CD14-positive monocyte (primary cell): Measurements from ENCODE around the gene LILRA5. TPM values are rescaled to one million over a fixed set of nuclear protein-coding genes. Genes with fewer than 3 reads are reported as not detected.
A peak's percentile ranks its signal among the peaks of the same experiment; 100 is the strongest.

ENCODE experiments used
- DNase-seq, 3 donors: peaks; one replicate each; pipeline ENCODE4 v3.0.0-alpha.2; 2011 to 2022
- H2AFZ ChIP-seq: 2 replicates; pipeline ENCODE4 v1.6.0; 2012; ENCODE audit warnings: mild to moderate bottlenecking, low read depth, low read length, inconsistent platforms; ENCODE audit not compliant: insufficient read depth, poor library complexity, severe bottlenecking
- H3K27ac ChIP-seq, 2 donors: 1 replicate in 1 of 2; 2 replicates in 1 of 2; pipeline ENCODE4 v1.5.1; 2012 to 2013; ENCODE audit warnings: low read length in 2 of 2, control low read depth in 1 of 2, inconsistent platforms in 1 of 2, low read depth in 1 of 2, mild to moderate bottlenecking in 1 of 2
- H3K27me3 ChIP-seq, 2 donors: one replicate each; pipeline versions ENCODE4 v1.6.0 to v1.6.1; 2011 to 2013; ENCODE audit warnings: low read length in 2 of 2; ENCODE audit not compliant: control insufficient read depth in 2 of 2, insufficient read depth in 2 of 2
- H3K36me3 ChIP-seq, 2 donors: replicated peaks in 1 of 2; 1 replicate in 1 of 2; 2 replicates in 1 of 2; pipeline versions ENCODE4 v1.5.1 to v1.6.1; 2012 to 2013; ENCODE audit warnings: low read length in 2 of 2, control low read depth in 1 of 2, inconsistent platforms in 1 of 2, mild to moderate bottlenecking in 1 of 2; ENCODE audit not compliant: insufficient read depth in 2 of 2, control insufficient read depth in 1 of 2
- H3K4me1 ChIP-seq, 2 donors: 1 replicate in 1 of 2; 2 replicates in 1 of 2; pipeline versions ENCODE4 v1.5.1 to v1.6.1; 2012 to 2013; ENCODE audit warnings: low read length in 2 of 2, control low read depth in 1 of 2, inconsistent platforms in 1 of 2, mild to moderate bottlenecking in 1 of 2, moderate library complexity in 1 of 2; ENCODE audit not compliant: insufficient read depth in 2 of 2, control insufficient read depth in 1 of 2
- H3K4me2 ChIP-seq: replicated peaks from 2 replicates; pipeline ENCODE3; 2012; ENCODE audit warnings: low read length, moderate library complexity, mild to moderate bottlenecking; ENCODE audit not compliant: poor library complexity, severe bottlenecking; ENCODE audit errors: extremely low read depth
- H3K4me3 ChIP-seq, 3 experiments: fragments of 200-600 bp in 1 of 3; sonication (generic) in 1 of 3; replicated peaks in 1 of 3; 1 replicate in 2 of 3; 2 replicates in 1 of 3; pipeline ENCODE4 v1.5.1; 2011 to 2013; ENCODE audit warnings: low read length in 3 of 3, mild to moderate bottlenecking in 3 of 3, control low read depth in 2 of 3, low read depth in 2 of 3, inconsistent platforms in 1 of 3, moderate library complexity in 1 of 3
- H3K79me2 ChIP-seq: 2 replicates; pipeline ENCODE4 v1.6.0; 2012; ENCODE audit warnings: mild to moderate bottlenecking, control low read depth, inconsistent platforms, low read length, moderate library complexity; ENCODE audit not compliant: insufficient read depth
- H3K9ac ChIP-seq: 2 replicates; pipeline ENCODE4 v1.6.0; 2017; ENCODE audit warnings: low read length, mild to moderate bottlenecking; ENCODE audit not compliant: insufficient read depth, poor library complexity, severe bottlenecking
- H3K9me3 ChIP-seq, 2 donors: replicated peaks in 1 of 2; 1 replicate in 1 of 2; 2 replicates in 1 of 2; pipeline versions ENCODE4 v1.5.1 to v1.6.1; 2012 to 2013; ENCODE audit warnings: low read length in 2 of 2, control low read depth in 1 of 2; ENCODE audit not compliant: control insufficient read depth in 1 of 2, insufficient read depth in 1 of 2
- H4K20me1 ChIP-seq: 2 replicates; pipeline ENCODE4 v1.6.0; 2012; ENCODE audit warnings: mild to moderate bottlenecking, low read length, control low read depth, moderate library complexity; ENCODE audit not compliant: insufficient read depth
- H3K27ac Mint-ChIP-seq, 7 donors: one replicate each; pipeline ENCODE4 v1.8.0; 2020; ENCODE audit warnings: mild to moderate bottlenecking in 7 of 7, mixed read lengths in 7 of 7, moderate library complexity in 6 of 7, inconsistent platforms in 2 of 7
- H3K27me3 Mint-ChIP-seq, 3 donors: one replicate each; pipeline ENCODE4 v1.8.0; 2021 to 2022; ENCODE audit warnings: low read depth in 3 of 3, mild to moderate bottlenecking in 3 of 3, mixed read lengths in 3 of 3, moderate library complexity in 3 of 3, inconsistent platforms in 1 of 3
- H3K36me3 Mint-ChIP-seq, 2 donors: one replicate each; pipeline ENCODE4 v1.8.0; 2020; ENCODE audit warnings: mixed read lengths in 2 of 2, inconsistent platforms in 1 of 2, mild to moderate bottlenecking in 1 of 2
- H3K4me1 Mint-ChIP-seq: one replicate; pipeline ENCODE4 v1.8.0; 2020; ENCODE audit warnings: mild to moderate bottlenecking, mixed read lengths
- H3K4me3 Mint-ChIP-seq, 2 donors: one replicate each; pipeline ENCODE4 v1.8.0; 2020; ENCODE audit warnings: mild to moderate bottlenecking in 2 of 2, mixed read lengths in 2 of 2, moderate library complexity in 1 of 2
- H3K9me3 Mint-ChIP-seq, 7 donors: one replicate each; pipeline ENCODE4 v1.8.0; 2020 to 2022; ENCODE audit warnings: mixed read lengths in 7 of 7, mild to moderate bottlenecking in 6 of 7, moderate library complexity in 6 of 7, inconsistent platforms in 2 of 7
- CTCF ChIP-seq: fragments of 200-600 bp; IDR thresholded peaks from one replicate; pipeline ENCODE4 v1.8.0; 2022; ENCODE audit warnings: antibody characterized with exemption, mild to moderate bottlenecking
- WGBS: methylation state at CpG from one replicate; pipeline ENCODE4 v1.1.5; 2013; ENCODE audit warnings: missing lambda C conversion rate; ENCODE audit not compliant: insufficient coverage; 5-methylcytosine and 5-hydroxymethylcytosine counted together
- intact Hi-C, 2 donors: fragments of 100-400 bp; cut with micrococcal nuclease; formaldehyde crosslinking; loops; one replicate each; pipeline versions ENCODE4 v1.15.0 to v1.15.1; 2023
- polyA plus RNA-seq, 3 donors: library from polyadenylated mRNA; depleted of rRNA in 1 of 3; unstranded in 2 of 3; stranded (reverse) in 1 of 3; fragments of 300-500 nt in 2 of 3; fragments of >200 nt in 1 of 3; fragmentation: Illumina TruSeq in 2 of 3; gene quantifications; 1 replicate in 2 of 3; 2 replicates in 1 of 3; pipeline ENCODE4 v1.2.3, GENCODE V29; 2012 to 2021

Gene LILRA5
- polyA plus RNA-seq, 3 donors = 348 to 580 (median 516) TPM

- H3K27ac ChIP-seq = peak overlapping the region; percentile 88 to 94
- Mint-ChIP-seq H3K4me1 (peaks cover 85% of the 10 kb centered on the region), H3K27ac (peak overlapping the region; percentile 98 to 100 (median 99)), H3K4me3 (peak overlapping the region; percentile 67 to 89), H3K36me3 (peaks cover 24 to 29% of the 10 kb centered on the region in 2 donors), H3K9me3 (no peaks in the 10 kb centered on the region), H3K27me3 (no peaks in the 10 kb centered on the region)
- peak; percentile 82 to 96 (median 92) for DNase-seq
- peak overlapping the region; percentile 65 for H3K9ac ChIP-seq
- peaks cover 24 to 26% of the 10 kb centered on the region in 2 donors for H3K36me3 ChIP-seq
- H3K4me1 ChIP-seq = peaks cover 74 to 99% of the 10 kb centered on the region in 2 donors
- H3K79me2 ChIP-seq = peaks cover 4% of the 10 kb centered on the region
- H4K20me1 ChIP-seq = peaks cover 16% of the 10 kb centered on the region
- 0% methylated on average over 5 of the region's 8 CpGs for WGBS
- peak overlapping the region in 2 of 3 experiments; percentile 32 to 63 for H3K4me3 ChIP-seq
- no peak for TF ChIP-seq CTCF
- no peaks in the 10 kb centered on the region for H3K9me3 ChIP-seq
- intact Hi-C loops = no loop called here
- H2AFZ ChIP-seq = no peak overlapping the region
- H3K27me3 ChIP-seq = no peaks in the 10 kb centered on the region
- H3K4me2 ChIP-seq = peak overlapping the region; percentile 56
Measured at GRCh38 chr19:54271106-54271505, 41.9 kb downstream of the LILRA5 start.

- Histone ChIP-seq H3K9ac (no peak overlapping the region), H3K4me1 (peaks cover 63 to 81% of the 10 kb centered on the region in 2 donors), H3K9me3 (no peaks in the 10 kb centered on the region), H3K4me3 (no peak overlapping the region), H3K36me3 (peaks cover 3 to 5% of the 10 kb centered on the region in 2 donors), H4K20me1 (no peaks in the 10 kb centered on the region), H3K27ac (peak overlapping the region in 1 of 2 donors; percentile 63), H3K4me2 (no peak overlapping the region), H3K79me2 (no peaks in the 10 kb centered on the region), H2AFZ (no peak overlapping the region), H3K27me3 (no peaks in the 10 kb centered on the region)
- no CpG with 5 or more reads among the region's 2 CpGs for WGBS
- Mint-ChIP-seq H3K36me3 (peaks cover 4 to 7% of the 10 kb centered on the region in 2 donors), H3K9me3 (no peaks in the 10 kb centered on the region), H3K4me1 (peaks cover 67% of the 10 kb centered on the region), H3K27me3 (no peaks in the 10 kb centered on the region), H3K4me3 (no peak overlapping the region), H3K27ac (peak overlapping the region; percentile 8 to 90 (median 84))
- no peak for TF ChIP-seq CTCF
- intact Hi-C loops = loop anchor here in 1 of 2 donors (10.0 kb wide), 1 partner anchor 46 kb away; the partner anchor contains the start of gene LILRA5
- DNase-seq = peak; percentile 29 to 74 (median 71)
Measured at GRCh38 chr19:54268936-54269335, 44.0 kb downstream of the LILRA5 start.
